HG03064 (cell line): Measurements from ENCODE around the gene MAML2.

Source experiments
- ATAC-seq: cut with Tn5 transposase; IDR thresholded peaks from one replicate; pipeline ENCODE4 v1.9.1; 2021; ENCODE audit warnings: low read depth; ENCODE audit not compliant: unreplicated experiment

The MAML2 gene

GRCh38 chr11:96318850-96319249 lies 24.1 kb downstream of the MAML2 start:
- no peak for ATAC-seq

GRCh38 chr11:96318399-96318798 lies 24.6 kb downstream of the MAML2 start:
- no peak for ATAC-seq

GRCh38 chr11:96317985-96318384 lies 25.0 kb downstream of the MAML2 start:
- ATAC-seq: no peak

- ATAC-seq: no peak
Observed at GRCh38 chr11:96317571-96317970, 25.4 kb downstream of the MAML2 start.

GRCh38 chr11:96316869-96317268 lies 26.1 kb downstream of the MAML2 start:
- ATAC-seq: no peak

- ATAC-seq: no peak
Observed at GRCh38 chr11:96315476-96315875, 27.5 kb downstream of the MAML2 start.

- ATAC-seq: no peak
Observed at GRCh38 chr11:96314326-96315020, 28.5 kb downstream of the MAML2 start.

- ATAC-seq: no peak
Observed at GRCh38 chr11:96313163-96313562, 29.8 kb downstream of the MAML2 start.

- no peak for ATAC-seq
Observed at GRCh38 chr11:96311120-96311568, 31.9 kb downstream of the MAML2 start.

- ATAC-seq: no peak
Observed at GRCh38 chr11:96310236-96310635, 32.8 kb downstream of the MAML2 start.

GRCh38 chr11:96309643-96310017 lies 33.4 kb downstream of the MAML2 start:
- ATAC-seq: no peak

- ATAC-seq: no peak
Observed at GRCh38 chr11:96309016-96309642, 33.9 kb downstream of the MAML2 start.

- no peak for ATAC-seq
Observed at GRCh38 chr11:96307776-96308140, 35.2 kb downstream of the MAML2 start.

GRCh38 chr11:96306933-96307775 lies 35.8 kb downstream of the MAML2 start:
- ATAC-seq: no peak

- ATAC-seq: no peak
Observed at GRCh38 chr11:96306600-96306932, 36.4 kb downstream of the MAML2 start.

GRCh38 chr11:96306071-96306470 lies 36.9 kb downstream of the MAML2 start:
- ATAC-seq: no peak

GRCh38 chr11:96303980-96304379 lies 39.0 kb downstream of the MAML2 start:
- no peak for ATAC-seq

GRCh38 chr11:96303064-96303463 lies 39.9 kb downstream of the MAML2 start:
- no peak for ATAC-seq

GRCh38 chr11:96301818-96302217 lies 41.2 kb downstream of the MAML2 start:
- ATAC-seq: no peak

GRCh38 chr11:96299155-96299888 lies 43.7 kb downstream of the MAML2 start:
- ATAC-seq: no peak

GRCh38 chr11:96295369-96295768 lies 47.6 kb downstream of the MAML2 start:
- ATAC-seq: no peak
